Testis (tissue), 2 donors: ENCODE data around the gene STRN.

Source experiments
- CTCF ChIP-seq, 3 experiments: fragments of 450-650 bp in 2 of 3; fragments of 200-600 bp in 1 of 3; sonication (generic) in 1 of 3; IDR thresholded peaks; one replicate each; pipeline ENCODE4 v1.5.1; 2016 to 2019; ENCODE audit warnings: antibody characterized with exemption in 3 of 3, mild to moderate bottlenecking in 2 of 3, moderate library complexity in 1 of 3
- POLR2A ChIP-seq: fragments of 450-650 bp; IDR thresholded peaks from one replicate; pipeline ENCODE4 v1.6.1; 2017; ENCODE audit warnings: antibody characterized with exemption, mild to moderate bottlenecking, moderate library complexity

- no peak for TF ChIP-seq CTCF (IDR thresholded peaks at IDR 0.05)
- TF ChIP-seq POLR2A: no peak
Measured at GRCh38 chr2:36801088-36801487, 165.2 kb downstream of the STRN start.
